GM23248 (cell line): ENCODE data around the gene NPAS1.

Experiments used
- EZH2 ChIP-seq: fragments of 200-600 bp; sonication (generic); IDR thresholded peaks from 2 replicates; pipeline ENCODE4 v1.6.1; 2018; ENCODE audit warnings: antibody characterized with exemption, mild to moderate bottlenecking; ENCODE audit not compliant: insufficient read depth, poor library complexity, severe bottlenecking
- EZH2phosphoT487 ChIP-seq: fragments of 200-600 bp; sonication (generic); IDR thresholded peaks from 2 replicates; pipeline ENCODE4 v1.6.1; 2018; ENCODE audit warnings: antibody characterized with exemption, moderate library complexity, mild to moderate bottlenecking, low read depth; ENCODE audit not compliant: insufficient read depth

- TF ChIP-seq EZH2 = no peak
- no peak for TF ChIP-seq EZH2phosphoT487
Observed at GRCh38 chr19:47082493-47082892, 62.9 kb downstream of the NPAS1 start.
